H9 (cell line): ENCODE results near the gene GGT1. TPM values are rescaled to one million over a fixed set of nuclear protein-coding genes. Genes with fewer than 3 reads are reported as not detected.
"Not testable (repeated sequence)": the region's sequence is repeated elsewhere in the genome, so short reads cannot be mapped to it uniquely, and the experiment has no call there.

Source experiments
- DNase-seq: peaks from one replicate; pipeline ENCODE4 v3.0.0-alpha.2; 2017
- H2AFZ ChIP-seq: one replicate; pipeline ENCODE4 v1.6.1; 2013; ENCODE audit warnings: mild to moderate bottlenecking, low read length, control low read depth, moderate library complexity
- H2AK5ac ChIP-seq: 2 replicates; pipeline ENCODE4 v1.6.1; 2013; ENCODE audit warnings: low read length, control low read depth, mixed read lengths; ENCODE audit not compliant: insufficient read length
- H2BK120ac ChIP-seq: one replicate; pipeline ENCODE4 v1.6.1; 2013; ENCODE audit warnings: low read depth, mild to moderate bottlenecking, low read length, control low read depth, inconsistent platforms; ENCODE audit not compliant: poor library complexity, severe bottlenecking
- H2BK12ac ChIP-seq: 2 replicates; pipeline ENCODE4 v1.6.1; 2013; ENCODE audit warnings: low read length, control low read depth, mixed read lengths, low read depth; ENCODE audit not compliant: insufficient read length
- H2BK15ac ChIP-seq: 2 replicates; pipeline ENCODE4 v1.6.1; 2013; ENCODE audit warnings: low read depth, low read length, control low read depth
- H2BK20ac ChIP-seq: one replicate; pipeline ENCODE4 v1.6.1; 2013; ENCODE audit warnings: low read depth, mild to moderate bottlenecking, low read length, control low read depth, inconsistent platforms; ENCODE audit not compliant: poor library complexity, severe bottlenecking
- H2BK5ac ChIP-seq: 2 replicates; pipeline ENCODE4 v1.6.1; 2013; ENCODE audit warnings: low read length, control low read depth, mixed read lengths; ENCODE audit not compliant: insufficient read length
- H3K14ac ChIP-seq: 2 replicates; pipeline ENCODE4 v1.6.1; 2013; ENCODE audit warnings: low read length, control low read depth; ENCODE audit not compliant: insufficient read depth
- H3K18ac ChIP-seq: 2 replicates; pipeline ENCODE4 v1.6.1; 2013; ENCODE audit warnings: low read depth, mild to moderate bottlenecking, mixed read lengths, low read length, control low read depth; ENCODE audit not compliant: insufficient read length
- H3K23ac ChIP-seq: 2 replicates; pipeline ENCODE4 v1.6.1; 2013; ENCODE audit warnings: low read length, control low read depth, mixed read lengths, low read depth; ENCODE audit not compliant: insufficient read length
- H3K23me2 ChIP-seq: 2 replicates; pipeline ENCODE4 v1.6.1; 2013; ENCODE audit warnings: low read depth, mild to moderate bottlenecking, mixed read lengths, low read length, control low read depth; ENCODE audit not compliant: insufficient read length, poor library complexity, severe bottlenecking
- H3K27ac ChIP-seq: 2 replicates; pipeline ENCODE4 v1.5.1; 2013; ENCODE audit warnings: low read length, control low read depth, mixed read lengths, low read depth; ENCODE audit not compliant: insufficient read length
- H3K27me3 ChIP-seq: 2 replicates; pipeline ENCODE4 v1.6.1; 2013; ENCODE audit warnings: low read length, control low read depth, inconsistent platforms; ENCODE audit not compliant: insufficient read depth
- H3K4ac ChIP-seq: 2 replicates; pipeline ENCODE4 v1.6.1; 2013; ENCODE audit warnings: low read depth, mild to moderate bottlenecking, control low read depth, inconsistent platforms, low read length, moderate library complexity
- H3K4me1 ChIP-seq: 2 replicates; pipeline ENCODE4 v1.6.1; 2013; ENCODE audit warnings: low read length, control low read depth, inconsistent platforms; ENCODE audit not compliant: insufficient read depth
- H3K4me2 ChIP-seq: 2 replicates; pipeline ENCODE4 v1.6.1; 2013; ENCODE audit warnings: low read length, control low read depth, mixed read lengths; ENCODE audit not compliant: insufficient read length, insufficient read depth
- H3K56ac ChIP-seq: 2 replicates; pipeline ENCODE4 v1.6.1; 2013; ENCODE audit warnings: low read depth, mild to moderate bottlenecking, mixed read lengths, low read length, control low read depth; ENCODE audit not compliant: insufficient read length
- H3K79me1 ChIP-seq: 2 replicates; pipeline ENCODE4 v1.6.1; 2013; ENCODE audit warnings: low read depth, mild to moderate bottlenecking, moderate library complexity, low read length, control low read depth, inconsistent platforms; ENCODE audit not compliant: insufficient read depth, poor library complexity, severe bottlenecking
- H3K79me2 ChIP-seq: 2 replicates; pipeline ENCODE4 v1.6.1; 2013; ENCODE audit warnings: low read length, control low read depth, inconsistent platforms; ENCODE audit not compliant: insufficient read depth
- H3K9ac ChIP-seq: 2 replicates; pipeline ENCODE4 v1.6.1; 2013; ENCODE audit warnings: low read length, control low read depth, mixed read lengths; ENCODE audit not compliant: insufficient read length; ENCODE audit errors: extremely low read depth
- H3K9me3 ChIP-seq: one replicate; pipeline ENCODE4 v1.6.1; 2013; ENCODE audit warnings: low read depth, low read length, inconsistent platforms; ENCODE audit not compliant: control insufficient read depth
- H3T11ph ChIP-seq: one replicate; pipeline ENCODE4 v1.6.1; 2013; ENCODE audit warnings: mild to moderate bottlenecking, low read length, control low read depth, inconsistent platforms
- H4K20me1 ChIP-seq: one replicate; pipeline ENCODE4 v1.6.1; 2013; ENCODE audit not compliant: control insufficient read depth, insufficient read length, insufficient read depth
- H4K5ac ChIP-seq: 2 replicates; pipeline ENCODE4 v1.6.1; 2013; ENCODE audit warnings: low read depth, mild to moderate bottlenecking, mixed read lengths, low read length, control low read depth; ENCODE audit not compliant: insufficient read length
- H4K8ac ChIP-seq: replicated peaks from 2 replicates; pipeline ENCODE4 v1.6.1; 2013; ENCODE audit warnings: low read length, control low read depth, mixed read lengths, low read depth; ENCODE audit not compliant: insufficient read length
- H4K91ac ChIP-seq: 2 replicates; pipeline ENCODE4 v1.6.1; 2013; ENCODE audit warnings: low read depth, mild to moderate bottlenecking, moderate library complexity, mixed read lengths, low read length, control low read depth; ENCODE audit not compliant: insufficient read length
- H3K27ac Mint-ChIP-seq, 3 experiments: 2 replicates in 2 of 3; 3 replicates in 1 of 3; pipeline ENCODE4 v1.8.0; 2020 to 2021; ENCODE audit warnings: mixed read lengths in 3 of 3, mild to moderate bottlenecking in 1 of 3, moderate library complexity in 1 of 3
- H3K27me3 Mint-ChIP-seq: 2 replicates; pipeline ENCODE4 v1.8.0; 2021; ENCODE audit warnings: low read depth, mild to moderate bottlenecking, moderate library complexity, mixed read lengths
- H3K36me3 Mint-ChIP-seq, 3 experiments: 2 replicates in 2 of 3; 3 replicates in 1 of 3; pipeline ENCODE4 v1.8.0; 2020 to 2021; ENCODE audit warnings: low read depth in 3 of 3, mixed read lengths in 3 of 3; ENCODE audit not compliant: insufficient read depth in 1 of 3
- H3K4me1 Mint-ChIP-seq, 2 experiments: 2 replicates each; pipeline ENCODE4 v1.8.0; 2020; ENCODE audit warnings: mixed read lengths in 2 of 2
- H3K4me3 Mint-ChIP-seq, 2 experiments: 2 replicates in 1 of 2; 3 replicates in 1 of 2; pipeline ENCODE4 v1.8.0; 2020 to 2021; ENCODE audit warnings: mild to moderate bottlenecking in 2 of 2, mixed read lengths in 2 of 2, moderate library complexity in 1 of 2
- H3K9me3 Mint-ChIP-seq, 2 experiments: 2 replicates in 1 of 2; 3 replicates in 1 of 2; pipeline ENCODE4 v1.8.0; 2020; ENCODE audit warnings: mild to moderate bottlenecking in 2 of 2, mixed read lengths in 2 of 2, moderate library complexity in 1 of 2
- WGBS: extraction: QIAGEN DNeasy Blood & Tissue Kit; methylation state at CpG from one replicate; pipeline ENCODE4 v1.1.7; 2013; ENCODE audit warnings: missing lambda C conversion rate, low lambda C conversion rate, mixed read lengths; ENCODE audit not compliant: insufficient read length; ENCODE audit errors: extremely low coverage; 5-methylcytosine and 5-hydroxymethylcytosine counted together
- total RNA-seq: library from RNA; stranded (reverse); gene quantifications from 2 replicates; pipeline ENCODE4 v1.2.1, GENCODE V29; 2021

GGT1 gene
- total RNA-seq, 1 experiment from 2014 or later, result 20.5 TPM

- DNase-seq, H3K9me3 Mint-ChIP-seq: not testable (repeated sequence)
- no CpG with 5 or more reads among the region's 16 CpGs for WGBS
Measured at GRCh38 chr22:24631430-24632122, 28.6 kb downstream of the GGT1 start.

GRCh38 chr22:24632642-24633041 lies 29.6 kb downstream of the GGT1 start:
- H3K9ac ChIP-seq, DNase-seq, H2AFZ ChIP-seq, H3K4ac ChIP-seq, H3T11ph ChIP-seq, H3K4me2 ChIP-seq, H4K8ac ChIP-seq, H3K4me1 ChIP-seq, H3K27me3 Mint-ChIP-seq, H2BK12ac ChIP-seq, H3K4me3 Mint-ChIP-seq, H3K9me3 ChIP-seq, H3K9me3 Mint-ChIP-seq, H3K79me2 ChIP-seq, H3K23ac ChIP-seq, H2AK5ac ChIP-seq, H3K27me3 ChIP-seq, H3K56ac ChIP-seq, H3K27ac Mint-ChIP-seq, H4K20me1 ChIP-seq, H2BK20ac ChIP-seq, H2BK15ac ChIP-seq, H3K23me2 ChIP-seq, H3K14ac ChIP-seq, H2BK120ac ChIP-seq, H3K79me1 ChIP-seq, H4K5ac ChIP-seq, H4K91ac ChIP-seq, H3K36me3 Mint-ChIP-seq, H3K18ac ChIP-seq, H2BK5ac ChIP-seq, H3K27ac ChIP-seq: not testable (repeated sequence)
- peaks cover 20 to 37% of the 10 kb centered on the region in 2 experiments for H3K4me1 Mint-ChIP-seq
- WGBS, result no CpG with 5 or more reads among the region's 13 CpGs

More at GRCh38 chr22:24631430-24632122, 28.6 kb downstream of the GGT1 start:
- not testable (repeated sequence) for H4K8ac ChIP-seq, H3K23ac ChIP-seq, H3K4me3 Mint-ChIP-seq, H2BK15ac ChIP-seq, H3K79me1 ChIP-seq, H3K79me2 ChIP-seq, H3K36me3 Mint-ChIP-seq, H3K4me2 ChIP-seq, H3K9ac ChIP-seq, H2BK12ac ChIP-seq, H2BK20ac ChIP-seq, H2AFZ ChIP-seq, H4K5ac ChIP-seq, H4K20me1 ChIP-seq, H3T11ph ChIP-seq, H3K27me3 ChIP-seq, H3K9me3 ChIP-seq, H3K23me2 ChIP-seq, H3K4me1 ChIP-seq, H2AK5ac ChIP-seq, H2BK120ac ChIP-seq, H3K18ac ChIP-seq, H3K27me3 Mint-ChIP-seq, H3K56ac ChIP-seq, H2BK5ac ChIP-seq, H4K91ac ChIP-seq, H3K4ac ChIP-seq, H3K27ac ChIP-seq, H3K14ac ChIP-seq
- Mint-ChIP-seq H3K4me1 (peaks cover 20 to 37% of the 10 kb centered on the region in 2 experiments), H3K27ac (peak overlapping the region; percentile 70 to 96 (median 95); a peak in 5 of 7 replicates)
